Gastroesophageal sphincter (tissue), 4 donors: ENCODE data around the gene SLC25A13. TPM values are rescaled to one million over a fixed set of nuclear protein-coding genes. Genes with fewer than 3 reads are reported as not detected.
A peak's percentile ranks its signal among the peaks of the same experiment; 100 is the strongest.

Experiments used
- ATAC-seq: fragments of 150-250 bp; one replicate; pipeline ENCODE4 v1.9.1; 2016; ENCODE audit warnings: mild to moderate bottlenecking, moderate library complexity
- H3K27ac ChIP-seq, 4 donors: fragments of 200-600 bp; sonication (generic) in 3 of 4; 1 replicate in 3 of 4; 2 replicates in 1 of 4; pipeline ENCODE4 v1.5.1; 2016 to 2019
- H3K27me3 ChIP-seq: fragments of 200-600 bp; sonication (generic); one replicate; pipeline ENCODE4 v1.5.1; 2019
- H3K36me3 ChIP-seq, 2 donors: fragments of 200-600 bp; sonication (generic); one replicate each; pipeline ENCODE4 v1.5.1; 2019; ENCODE audit warnings: control low read depth in 1 of 2
- H3K4me1 ChIP-seq, 3 donors: fragments of 200-600 bp; sonication (generic); 1 replicate in 2 of 3; 2 replicates in 1 of 3; pipeline ENCODE4 v1.5.1; 2016 to 2019; ENCODE audit warnings: control low read depth in 2 of 3
- H3K4me3 ChIP-seq, 2 donors: fragments of 200-600 bp; sonication (generic); one replicate each; pipeline ENCODE4 v1.5.1; 2019; ENCODE audit warnings: mild to moderate bottlenecking in 1 of 2, moderate library complexity in 1 of 2
- H3K9me3 ChIP-seq, 3 donors: fragments of 200-600 bp; sonication (generic); one replicate each; pipeline ENCODE4 v1.5.1; 2017 to 2019; ENCODE audit warnings: control low read depth in 2 of 3
- EP300 ChIP-seq: sonication (generic); formaldehyde crosslinking; IDR thresholded peaks from one replicate; pipeline ENCODE4 v1.6.1; 2017; ENCODE audit warnings: antibody characterized with exemption, mild to moderate bottlenecking
- POLR2A ChIP-seq, 2 donors: fragments of 450-650 bp; IDR thresholded peaks; one replicate each; pipeline ENCODE4 v1.6.1; 2017; ENCODE audit warnings: antibody characterized with exemption in 2 of 2, mild to moderate bottlenecking in 2 of 2, moderate library complexity in 1 of 2
- POLR2AphosphoS5 ChIP-seq: sonication (generic); formaldehyde crosslinking; IDR thresholded peaks from one replicate; pipeline ENCODE4 v1.6.1; 2017; ENCODE audit warnings: antibody characterized with exemption
- WGBS, 2 donors: methylation state at CpG; one replicate each; pipeline ENCODE4 v1.1.5; 2018; ENCODE audit warnings: low coverage in 1 of 2; 5-methylcytosine and 5-hydroxymethylcytosine counted together
- total RNA-seq, 4 donors: library from RNA; depleted of rRNA; stranded (reverse); fragments of >200 nt; gene quantifications; one replicate each; pipeline ENCODE4 v1.1.0, GENCODE V29; 2016
- TF ChIP-seq, protein P1 (sequence below), 4 experiments: fragments of 200-600 bp in 2 of 4; fragments of 450-650 bp in 2 of 4; sonication (generic) in 1 of 4; IDR thresholded peaks; one replicate each; pipeline ENCODE4 v1.5.1; 2017 to 2019; ENCODE audit warnings: antibody characterized with exemption in 4 of 4, mild to moderate bottlenecking in 2 of 4, moderate library complexity in 2 of 4

SLC25A13 gene
- total RNA-seq, 4 donors from 2014 or later, result 19.0 to 42.0 (median 28.0) TPM

- H3K4me3 ChIP-seq, result no peak overlapping the region
- peak overlapping the region in 2 of 4 donors; percentile 95 to 96 for H3K27ac ChIP-seq
- peaks cover 0 to 36% (median 13%) of the 10 kb centered on the region in 3 donors for H3K4me1 ChIP-seq
- no peaks in the 10 kb centered on the region for H3K27me3 ChIP-seq
- no peaks in the 10 kb centered on the region for H3K9me3 ChIP-seq
- TF ChIP-seq, protein P1, sequence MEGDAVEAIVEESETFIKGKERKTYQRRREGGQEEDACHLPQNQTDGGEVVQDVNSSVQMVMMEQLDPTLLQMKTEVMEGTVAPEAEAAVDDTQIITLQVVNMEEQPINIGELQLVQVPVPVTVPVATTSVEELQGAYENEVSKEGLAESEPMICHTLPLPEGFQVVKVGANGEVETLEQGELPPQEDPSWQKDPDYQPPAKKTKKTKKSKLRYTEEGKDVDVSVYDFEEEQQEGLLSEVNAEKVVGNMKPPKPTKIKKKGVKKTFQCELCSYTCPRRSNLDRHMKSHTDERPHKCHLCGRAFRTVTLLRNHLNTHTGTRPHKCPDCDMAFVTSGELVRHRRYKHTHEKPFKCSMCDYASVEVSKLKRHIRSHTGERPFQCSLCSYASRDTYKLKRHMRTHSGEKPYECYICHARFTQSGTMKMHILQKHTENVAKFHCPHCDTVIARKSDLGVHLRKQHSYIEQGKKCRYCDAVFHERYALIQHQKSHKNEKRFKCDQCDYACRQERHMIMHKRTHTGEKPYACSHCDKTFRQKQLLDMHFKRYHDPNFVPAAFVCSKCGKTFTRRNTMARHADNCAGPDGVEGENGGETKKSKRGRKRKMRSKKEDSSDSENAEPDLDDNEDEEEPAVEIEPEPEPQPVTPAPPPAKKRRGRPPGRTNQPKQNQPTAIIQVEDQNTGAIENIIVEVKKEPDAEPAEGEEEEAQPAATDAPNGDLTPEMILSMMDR (IDR thresholded peaks at IDR 0.05), result no peak
- TF ChIP-seq POLR2A (IDR thresholded peaks at IDR 0.05), result no peak
- no peak for TF ChIP-seq POLR2AphosphoS5
- TF ChIP-seq EP300, result no peak
- no peak for ATAC-seq
- no peaks in the 10 kb centered on the region for H3K36me3 ChIP-seq
- WGBS, 2 donors, result 87 to 91% methylated on average over 7 of the region's 7 CpGs
Observed at GRCh38 chr7:96322847-96323461, 1.1 kb upstream of the SLC25A13 start.

GRCh38 chr7:96322373-96322695 lies 436 bp upstream of the SLC25A13 start:
- Histone ChIP-seq H3K36me3 (no peaks in the 10 kb centered on the region), H3K27me3 (no peaks in the 10 kb centered on the region), H3K27ac (peak overlapping the region in 3 of 4 donors; percentile 95 to 97 (median 96)), H3K4me1 (peaks cover 0 to 39% (median 13%) of the 10 kb centered on the region in 3 donors), H3K9me3 (no peaks in the 10 kb centered on the region), H3K4me3 (peak overlapping the region; percentile 91 to 97)
- ATAC-seq, result no peak
- WGBS, 2 donors, result 41 to 50% methylated on average over 5 to 7 of the region's 9 CpGs
- no peak for TF ChIP-seq POLR2A (IDR thresholded peaks at IDR 0.05)
- TF ChIP-seq, protein P1 (IDR thresholded peaks at IDR 0.05), result no peak
- TF ChIP-seq POLR2AphosphoS5, result no peak
- no peak for TF ChIP-seq EP300

GRCh38 chr7:96321031-96321657 lies 754 bp downstream of the SLC25A13 start:
- Histone ChIP-seq H3K4me3 (peak overlapping the region; percentile 91 to 97), H3K4me1 (peaks cover 0 to 47% (median 13%) of the 10 kb centered on the region in 3 donors), H3K27ac (peak overlapping the region; percentile 95 to 97 (median 96)), H3K36me3 (no peaks in the 10 kb centered on the region), H3K9me3 (no peaks in the 10 kb centered on the region), H3K27me3 (no peaks in the 10 kb centered on the region)
- 0% methylated on average over 1 to 5 of the region's 22 CpGs for WGBS, 2 donors
- TF ChIP-seq EP300 (no peak), POLR2A (IDR thresholded peaks at IDR 0.05) (no peak), POLR2AphosphoS5 (no peak)
- TF ChIP-seq, protein P1 (IDR thresholded peaks at IDR 0.05), result no peak
- ATAC-seq, result peak; percentile 67

- no peak for ATAC-seq
- no peaks in the 10 kb centered on the region for H3K9me3 ChIP-seq
- no peaks in the 10 kb centered on the region for H3K27me3 ChIP-seq
- no peak for TF ChIP-seq POLR2A (IDR thresholded peaks at IDR 0.05)
- TF ChIP-seq, protein P1 (IDR thresholded peaks at IDR 0.05), result no peak
- H3K36me3 ChIP-seq, result no peaks in the 10 kb centered on the region
- H3K27ac ChIP-seq, result peak overlapping the region; percentile 95 to 97 (median 96)
- WGBS, 2 donors, result 11 to 42% methylated on average over 2 of the region's 2 CpGs
- H3K4me3 ChIP-seq, result peak overlapping the region in 1 of 2 donors; percentile 97
- H3K4me1 ChIP-seq, result peaks cover 0 to 48% (median 13%) of the 10 kb centered on the region in 3 donors
Observed at GRCh38 chr7:96320442-96320841, 1.5 kb downstream of the SLC25A13 start.

- peak overlapping the region in 3 of 4 donors; percentile 60 to 97 (median 96) for H3K27ac ChIP-seq
- H3K36me3 ChIP-seq, result no peaks in the 10 kb centered on the region
- H3K9me3 ChIP-seq, result no peaks in the 10 kb centered on the region
- H3K4me1 ChIP-seq, result peaks cover 0 to 57% (median 13%) of the 10 kb centered on the region in 3 donors
- TF ChIP-seq POLR2AphosphoS5, result peak; percentile 32
- no peak for TF ChIP-seq EP300
- TF ChIP-seq, protein P1 (IDR thresholded peaks at IDR 0.05), result no peak
- TF ChIP-seq POLR2A (IDR thresholded peaks at IDR 0.05), result no peak
- H3K4me3 ChIP-seq, result no peak overlapping the region
- H3K27me3 ChIP-seq, result no peaks in the 10 kb centered on the region
- no peak for ATAC-seq
Observed at GRCh38 chr7:96319439-96319838, 2.5 kb downstream of the SLC25A13 start.
